Thyroid gland (tissue), 4 donors: Measurements from ENCODE around the gene GMEB2.

ENCODE experiments used
- CTCF ChIP-seq, 6 experiments: fragments of 200-600 bp in 3 of 6; fragments of 450-650 bp in 3 of 6; sonication (generic) in 3 of 6; IDR thresholded peaks; one replicate each; pipeline ENCODE4 v1.5.1; 2016 to 2019; ENCODE audit warnings: antibody characterized with exemption in 6 of 6, mild to moderate bottlenecking in 2 of 6, inconsistent platforms in 1 of 6, moderate library complexity in 1 of 6
- POLR2A ChIP-seq, 2 donors: fragments of 450-650 bp; IDR thresholded peaks; one replicate each; pipeline ENCODE4 v1.6.1; 2017; ENCODE audit warnings: antibody characterized with exemption in 2 of 2, mild to moderate bottlenecking in 2 of 2, moderate library complexity in 1 of 2

- TF ChIP-seq CTCF (IDR thresholded peaks at IDR 0.05) (no peak), POLR2A (IDR thresholded peaks at IDR 0.05) (peak; percentile 20 to 67)
Observed at GRCh38 chr20:63626424-63627128, at the start of gene GMEB2.
